Measurements from ENCODE around the gene DNAH8.

Gene DNAH8

DNA sequence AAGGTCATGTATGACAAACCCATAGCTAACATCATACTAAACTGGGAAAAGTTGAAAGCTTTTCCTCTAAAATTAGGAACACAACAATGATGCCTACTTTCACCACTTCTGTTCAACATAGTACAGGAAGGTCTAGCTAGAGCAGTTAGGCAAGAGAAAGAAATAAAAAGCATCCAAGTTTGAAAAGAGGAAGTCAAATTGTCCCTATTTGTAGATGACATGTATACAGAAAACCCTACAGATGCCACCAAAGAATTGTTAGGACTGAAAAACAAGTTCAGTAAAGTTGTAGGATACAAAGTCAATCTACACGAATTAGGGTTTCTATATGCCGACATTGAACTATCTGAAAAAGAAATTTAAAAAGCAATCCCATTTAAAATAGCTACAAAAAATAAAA, 244.0 kb downstream of the DNAH8 start:
- H3K4me3 ChIP-seq (ENCODE audit: low read depth, low read length) = no peak overlapping the region
- no peak for DNase-seq (ENCODE audit: low read depth, low spot score)
- CTCF ChIA-PET = no interaction called here
- TF ChIP-seq, protein P1, sequence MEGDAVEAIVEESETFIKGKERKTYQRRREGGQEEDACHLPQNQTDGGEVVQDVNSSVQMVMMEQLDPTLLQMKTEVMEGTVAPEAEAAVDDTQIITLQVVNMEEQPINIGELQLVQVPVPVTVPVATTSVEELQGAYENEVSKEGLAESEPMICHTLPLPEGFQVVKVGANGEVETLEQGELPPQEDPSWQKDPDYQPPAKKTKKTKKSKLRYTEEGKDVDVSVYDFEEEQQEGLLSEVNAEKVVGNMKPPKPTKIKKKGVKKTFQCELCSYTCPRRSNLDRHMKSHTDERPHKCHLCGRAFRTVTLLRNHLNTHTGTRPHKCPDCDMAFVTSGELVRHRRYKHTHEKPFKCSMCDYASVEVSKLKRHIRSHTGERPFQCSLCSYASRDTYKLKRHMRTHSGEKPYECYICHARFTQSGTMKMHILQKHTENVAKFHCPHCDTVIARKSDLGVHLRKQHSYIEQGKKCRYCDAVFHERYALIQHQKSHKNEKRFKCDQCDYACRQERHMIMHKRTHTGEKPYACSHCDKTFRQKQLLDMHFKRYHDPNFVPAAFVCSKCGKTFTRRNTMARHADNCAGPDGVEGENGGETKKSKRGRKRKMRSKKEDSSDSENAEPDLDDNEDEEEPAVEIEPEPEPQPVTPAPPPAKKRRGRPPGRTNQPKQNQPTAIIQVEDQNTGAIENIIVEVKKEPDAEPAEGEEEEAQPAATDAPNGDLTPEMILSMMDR (IDR thresholded peaks at IDR 0.05; ENCODE audit: insufficient read depth, low read length, missing control alignments) = no peak
- POLR2A ChIA-PET = no interaction called here

- DNase-seq (ENCODE audit: low read depth, low spot score) = no peak
- H3K4me3 ChIP-seq (ENCODE audit: low read depth, low read length) = no peak overlapping the region
- TF ChIP-seq, protein P1 (IDR thresholded peaks at IDR 0.05; ENCODE audit: insufficient read depth, low read length, missing control alignments) = no peak
- POLR2A ChIA-PET = no interaction called here
- CTCF ChIA-PET = no interaction called here
These were observed 253.6 kb downstream of the DNAH8 start for GRCh38 chr6:38968702-38969149.

- ChIA-PET POLR2A (no interaction called here), CTCF (interaction anchor here (1.2 to 3.7 kb wide), 8 partner anchors 7 to 339 kb away, joined by 3 to 43 read pairs (median 5); no protein-coding TSS in a partner anchor)
- H3K4me3 ChIP-seq (ENCODE audit: low read depth, low read length) = no peak overlapping the region
- TF ChIP-seq, protein P1 (IDR thresholded peaks at IDR 0.05; ENCODE audit: insufficient read depth, low read length, missing control alignments) = peak; percentile 39
- DNase-seq (ENCODE audit: low read depth, low spot score) = peak; percentile 19
These were observed 258.3 kb downstream of the DNAH8 start for GRCh38 chr6:38973178-38974057.

DNA sequence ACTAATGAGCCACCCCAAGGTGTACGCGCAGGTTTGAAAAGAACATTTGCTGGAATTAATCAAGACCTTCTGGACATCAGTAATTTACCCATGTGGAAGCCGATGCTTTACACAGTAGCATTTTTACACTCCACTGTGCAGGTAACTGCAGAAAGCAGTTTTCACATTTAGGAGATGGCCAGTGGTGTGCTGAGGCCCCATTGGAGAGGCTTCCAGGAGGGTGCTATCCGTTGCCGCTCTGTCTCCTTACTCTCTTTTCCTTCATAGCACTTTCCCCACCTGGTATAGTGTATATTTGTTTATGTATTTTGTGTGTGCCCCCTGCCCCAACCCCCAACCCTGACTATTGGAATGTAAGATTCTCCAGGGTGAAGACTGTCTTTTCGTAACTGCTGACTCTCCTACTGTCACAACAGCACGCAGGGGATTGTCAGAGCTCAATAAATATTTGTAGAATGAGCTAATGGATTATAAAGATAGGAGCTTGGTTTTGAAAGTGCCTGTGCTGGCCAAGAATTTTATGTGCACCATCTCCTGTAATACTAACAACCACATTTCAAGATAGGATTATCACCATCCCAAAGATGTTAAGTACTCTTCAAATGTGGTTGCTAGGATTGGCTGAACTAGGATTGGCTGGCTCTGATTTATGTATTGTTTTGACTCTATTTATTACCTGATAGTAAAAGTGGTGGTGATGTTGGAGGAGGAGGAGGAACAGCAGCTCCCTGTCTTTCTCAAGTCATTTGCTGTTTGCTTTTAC, 259.5 kb downstream of the DNAH8 start:
- ChIA-PET CTCF (interaction anchor here (1.4 to 3.7 kb wide), 4 partner anchors 328 to 338 kb away, joined by 3 to 43 read pairs (median 14); no protein-coding TSS in a partner anchor), POLR2A (no interaction called here)
- H3K4me3 ChIP-seq (ENCODE audit: low read depth, low read length) = no peak overlapping the region
- no peak for DNase-seq (ENCODE audit: low read depth, low spot score)
- TF ChIP-seq, protein P1 (IDR thresholded peaks at IDR 0.05; ENCODE audit: insufficient read depth, low read length, missing control alignments) = no peak

DNA sequence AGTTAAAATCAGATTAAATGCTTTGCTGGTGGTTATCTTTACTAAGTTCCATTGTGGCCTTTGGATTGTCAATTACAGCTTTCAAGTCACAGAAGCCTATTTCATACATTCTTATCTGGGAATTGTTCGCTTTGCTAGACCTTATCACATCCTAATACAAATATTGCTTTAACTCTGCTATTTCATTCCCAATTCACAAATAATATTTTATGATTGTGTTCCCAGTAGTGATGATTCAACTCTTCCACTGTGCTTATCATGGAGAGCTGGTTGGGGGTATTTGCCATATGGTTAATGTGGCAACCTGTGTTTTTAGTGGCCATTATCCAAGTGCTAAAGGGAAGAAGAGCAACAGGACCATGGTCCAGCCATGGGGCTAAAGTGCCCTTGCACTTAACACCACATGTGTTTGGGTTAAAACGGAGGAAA, 260.5 kb downstream of the DNAH8 start:
- TF ChIP-seq, protein P1 (IDR thresholded peaks at IDR 0.05; ENCODE audit: insufficient read depth, low read length, missing control alignments) = no peak
- ChIA-PET CTCF (interaction anchor here (1.5 kb wide), 1 partner anchor 327 kb away, joined by 3 read pairs; no protein-coding TSS in a partner anchor), POLR2A (no interaction called here)
- no peak overlapping the region for H3K4me3 ChIP-seq (ENCODE audit: low read depth, low read length)
- DNase-seq (ENCODE audit: low read depth, low spot score) = no peak

GRCh38 chr6:38976051-38976450, 260.9 kb downstream of the DNAH8 start:
- ChIA-PET POLR2A (no interaction called here), CTCF (interaction anchor here (1.5 kb wide), 1 partner anchor 326 kb away, joined by 3 read pairs; no protein-coding TSS in a partner anchor)
- TF ChIP-seq, protein P1 (IDR thresholded peaks at IDR 0.05; ENCODE audit: insufficient read depth, low read length, missing control alignments) = no peak
- H3K4me3 ChIP-seq (ENCODE audit: low read depth, low read length) = no peak overlapping the region
- DNase-seq (ENCODE audit: low read depth, low spot score) = no peak

All from AG04449 (cell line).